ENCODE results near the gene COBL.

The COBL gene

GRCh38 chr7:51304729-51305128 is 11.9 kb downstream of the COBL start:
- Histone ChIP-seq H3K27me3 (ENCODE audit: control insufficient read depth in 3 of 3, insufficient read depth in 3 of 3, low read depth in 1 of 3, low read length in 3 of 3) (no peaks in the 10 kb centered on the region), H3K9me3 (replicated peaks in 1 of 2; ENCODE audit: control insufficient read depth in 2 of 2, insufficient read depth in 1 of 2, low read depth in 1 of 2, low read length in 2 of 2) (no peaks in the 10 kb centered on the region), H3K4ac (ENCODE audit: low read length) (no peak overlapping the region), H3K4me3 (ENCODE audit: low read length in 2 of 2) (no peak overlapping the region), H3K14ac (ENCODE audit: low read length) (no peak overlapping the region), H2BK120ac (ENCODE audit: low read depth, low read length) (no peak overlapping the region), H3K4me1 (ENCODE audit: control insufficient read depth in 2 of 2, insufficient read depth in 1 of 2, low read depth in 1 of 2, low read length in 2 of 2) (peaks cover 0 to 3% of the 10 kb centered on the region in 2 donors), H2BK12ac (ENCODE audit: low read length) (no peak overlapping the region), H3K4me2 (ENCODE audit: insufficient read depth, low read length, poor library complexity, severe bottlenecking) (no peak overlapping the region), H3K18ac (ENCODE audit: low read length) (no peak overlapping the region), H3K27ac (replicated peaks; ENCODE audit: low read length) (no peak overlapping the region), H3K9ac (ENCODE audit: low read depth, low read length, poor library complexity) (no peak overlapping the region), H4K91ac (ENCODE audit: low read depth, low read length, poor library complexity) (no peak overlapping the region), H3K36me3 (replicated peaks in 1 of 2; ENCODE audit: control insufficient read depth in 2 of 2, insufficient read depth in 2 of 2, low read length in 2 of 2) (no peaks in the 10 kb centered on the region), H2AFZ (ENCODE audit: low read length) (no peak overlapping the region), H3K79me1 (ENCODE audit: low read depth, low read length) (no peaks in the 10 kb centered on the region), H4K8ac (ENCODE audit: low read depth, low read length) (no peak overlapping the region), H2BK15ac (ENCODE audit: low read length) (no peak overlapping the region), H2AK5ac (ENCODE audit: low read depth, low read length) (no peak overlapping the region), H3K23ac (ENCODE audit: low read depth, low read length, poor library complexity) (no peak overlapping the region), H2BK5ac (ENCODE audit: low read length) (no peak overlapping the region)
- DNase-seq (ENCODE audit: low spot score), result no peak
- no CpG with 5 or more reads among the region's 6 CpGs for WGBS, 2 donors (ENCODE audit: extremely low coverage in 2 of 2, insufficient read length in 2 of 2, insufficient replicate concordance in 1 of 2)

- H3K27ac ChIP-seq (replicated peaks; ENCODE audit: low read length), result no peak overlapping the region
Measured at GRCh38 chr7:51303142-51303525, 13.5 kb downstream of the COBL start.

GRCh38 chr7:51301806-51302205 is 14.8 kb downstream of the COBL start:
- peak overlapping the region; percentile 35 for H3K18ac ChIP-seq (ENCODE audit: low read length)
- WGBS, 2 donors (ENCODE audit: extremely low coverage in 2 of 2, insufficient read length in 2 of 2, insufficient replicate concordance in 1 of 2), result no CpG with 5 or more reads among the region's 4 CpGs
- H3K9ac ChIP-seq (ENCODE audit: low read depth, low read length, poor library complexity), result no peak overlapping the region
- no peaks in the 10 kb centered on the region for H3K9me3 ChIP-seq (replicated peaks in 1 of 2; ENCODE audit: control insufficient read depth in 2 of 2, insufficient read depth in 1 of 2, low read depth in 1 of 2, low read length in 2 of 2)
- H3K79me1 ChIP-seq (ENCODE audit: low read depth, low read length), result no peaks in the 10 kb centered on the region
- H3K4me1 ChIP-seq (ENCODE audit: control insufficient read depth in 2 of 2, insufficient read depth in 1 of 2, low read depth in 1 of 2, low read length in 2 of 2), result peaks cover 0 to 6% of the 10 kb centered on the region in 2 donors
- H3K4ac ChIP-seq (ENCODE audit: low read length), result no peak overlapping the region
- H2BK15ac ChIP-seq (ENCODE audit: low read length), result no peak overlapping the region
- H3K23ac ChIP-seq (ENCODE audit: low read depth, low read length, poor library complexity), result no peak overlapping the region
- H3K14ac ChIP-seq (ENCODE audit: low read length), result no peak overlapping the region
- H3K27me3 ChIP-seq (ENCODE audit: control insufficient read depth in 3 of 3, insufficient read depth in 3 of 3, low read depth in 1 of 3, low read length in 3 of 3), result no peaks in the 10 kb centered on the region
- H4K91ac ChIP-seq (ENCODE audit: low read depth, low read length, poor library complexity), result no peak overlapping the region
- peak overlapping the region; percentile 28 for H2BK5ac ChIP-seq (ENCODE audit: low read length)
- H2BK12ac ChIP-seq (ENCODE audit: low read length), result no peak overlapping the region
- no peak for DNase-seq (ENCODE audit: low spot score)
- H3K4me3 ChIP-seq (ENCODE audit: low read length in 2 of 2), result no peak overlapping the region
- H2BK120ac ChIP-seq (ENCODE audit: low read depth, low read length), result no peak overlapping the region
- H3K4me2 ChIP-seq (ENCODE audit: insufficient read depth, low read length, poor library complexity, severe bottlenecking), result no peak overlapping the region
- H2AK5ac ChIP-seq (ENCODE audit: low read depth, low read length), result peak overlapping the region; percentile 15
- no peak overlapping the region for H4K8ac ChIP-seq (ENCODE audit: low read depth, low read length)
- no peaks in the 10 kb centered on the region for H3K36me3 ChIP-seq (replicated peaks in 1 of 2; ENCODE audit: control insufficient read depth in 2 of 2, insufficient read depth in 2 of 2, low read length in 2 of 2)
- no peak overlapping the region for H2AFZ ChIP-seq (ENCODE audit: low read length)
- no peak overlapping the region for H3K27ac ChIP-seq (replicated peaks; ENCODE audit: low read length)

More at GRCh38 chr7:51303142-51303525, 13.5 kb downstream of the COBL start:
- H3K4ac ChIP-seq (ENCODE audit: low read length), result no peak overlapping the region
- no CpG with 5 or more reads among the region's 10 CpGs for WGBS, 2 donors (ENCODE audit: extremely low coverage in 2 of 2, insufficient read length in 2 of 2, insufficient replicate concordance in 1 of 2)
- no peak overlapping the region for H3K23ac ChIP-seq (ENCODE audit: low read depth, low read length, poor library complexity)
- no peak overlapping the region for H2AK5ac ChIP-seq (ENCODE audit: low read depth, low read length)
- H3K36me3 ChIP-seq (replicated peaks in 1 of 2; ENCODE audit: control insufficient read depth in 2 of 2, insufficient read depth in 2 of 2, low read length in 2 of 2), result no peaks in the 10 kb centered on the region
- H2AFZ ChIP-seq (ENCODE audit: low read length), result no peak overlapping the region
- H2BK120ac ChIP-seq (ENCODE audit: low read depth, low read length), result no peak overlapping the region
- H3K4me3 ChIP-seq (ENCODE audit: low read length in 2 of 2), result no peak overlapping the region
- no peaks in the 10 kb centered on the region for H3K27me3 ChIP-seq (ENCODE audit: control insufficient read depth in 3 of 3, insufficient read depth in 3 of 3, low read depth in 1 of 3, low read length in 3 of 3)
- H3K14ac ChIP-seq (ENCODE audit: low read length), result no peak overlapping the region
- H4K91ac ChIP-seq (ENCODE audit: low read depth, low read length, poor library complexity), result no peak overlapping the region
- no peak overlapping the region for H2BK15ac ChIP-seq (ENCODE audit: low read length)
- no peak overlapping the region for H3K4me2 ChIP-seq (ENCODE audit: insufficient read depth, low read length, poor library complexity, severe bottlenecking)
- no peaks in the 10 kb centered on the region for H3K9me3 ChIP-seq (replicated peaks in 1 of 2; ENCODE audit: control insufficient read depth in 2 of 2, insufficient read depth in 1 of 2, low read depth in 1 of 2, low read length in 2 of 2)
- H2BK5ac ChIP-seq (ENCODE audit: low read length), result no peak overlapping the region
- H3K18ac ChIP-seq (ENCODE audit: low read length), result no peak overlapping the region
- DNase-seq (ENCODE audit: low spot score), result no peak
- H3K9ac ChIP-seq (ENCODE audit: low read depth, low read length, poor library complexity), result no peak overlapping the region
- H3K4me1 ChIP-seq (ENCODE audit: control insufficient read depth in 2 of 2, insufficient read depth in 1 of 2, low read depth in 1 of 2, low read length in 2 of 2), result peaks cover 0 to 6% of the 10 kb centered on the region in 2 donors
- H2BK12ac ChIP-seq (ENCODE audit: low read length), result no peak overlapping the region
- no peaks in the 10 kb centered on the region for H3K79me1 ChIP-seq (ENCODE audit: low read depth, low read length)
- H4K8ac ChIP-seq (ENCODE audit: low read depth, low read length), result no peak overlapping the region

GRCh38 chr7:51300762-51301674 is 15.6 kb downstream of the COBL start:
- no peaks in the 10 kb centered on the region for H3K79me1 ChIP-seq (ENCODE audit: low read depth, low read length)
- no peak overlapping the region for H2AFZ ChIP-seq (ENCODE audit: low read length)
- no peak overlapping the region for H2BK15ac ChIP-seq (ENCODE audit: low read length)
- H3K9ac ChIP-seq (ENCODE audit: low read depth, low read length, poor library complexity), result no peak overlapping the region
- DNase-seq (ENCODE audit: low spot score), result no peak
- no peaks in the 10 kb centered on the region for H3K9me3 ChIP-seq (replicated peaks in 1 of 2; ENCODE audit: control insufficient read depth in 2 of 2, insufficient read depth in 1 of 2, low read depth in 1 of 2, low read length in 2 of 2)
- H3K27me3 ChIP-seq (ENCODE audit: control insufficient read depth in 3 of 3, insufficient read depth in 3 of 3, low read depth in 1 of 3, low read length in 3 of 3), result no peaks in the 10 kb centered on the region
- H3K4me1 ChIP-seq (ENCODE audit: control insufficient read depth in 2 of 2, insufficient read depth in 1 of 2, low read depth in 1 of 2, low read length in 2 of 2), result peaks cover 0 to 6% of the 10 kb centered on the region in 2 donors
- peak overlapping the region; percentile 42 for H2AK5ac ChIP-seq (ENCODE audit: low read depth, low read length)
- no peaks in the 10 kb centered on the region for H3K36me3 ChIP-seq (replicated peaks in 1 of 2; ENCODE audit: control insufficient read depth in 2 of 2, insufficient read depth in 2 of 2, low read length in 2 of 2)
- H3K4me3 ChIP-seq (ENCODE audit: low read length in 2 of 2), result no peak overlapping the region
- H4K91ac ChIP-seq (ENCODE audit: low read depth, low read length, poor library complexity), result no peak overlapping the region
- peak overlapping the region; percentile 59 for H3K18ac ChIP-seq (ENCODE audit: low read length)
- no peak overlapping the region for H3K14ac ChIP-seq (ENCODE audit: low read length)
- peak overlapping the region; percentile 28 for H2BK5ac ChIP-seq (ENCODE audit: low read length)
- H3K23ac ChIP-seq (ENCODE audit: low read depth, low read length, poor library complexity), result no peak overlapping the region
- WGBS, 2 donors (ENCODE audit: extremely low coverage in 2 of 2, insufficient read length in 2 of 2, insufficient replicate concordance in 1 of 2), result no CpG with 5 or more reads among the region's 30 CpGs
- no peak overlapping the region for H3K4ac ChIP-seq (ENCODE audit: low read length)
- no peak overlapping the region for H2BK120ac ChIP-seq (ENCODE audit: low read depth, low read length)
- no peak overlapping the region for H2BK12ac ChIP-seq (ENCODE audit: low read length)
- no peak overlapping the region for H4K8ac ChIP-seq (ENCODE audit: low read depth, low read length)
- H3K27ac ChIP-seq (replicated peaks; ENCODE audit: low read length), result no peak overlapping the region
- no peak overlapping the region for H3K4me2 ChIP-seq (ENCODE audit: insufficient read depth, low read length, poor library complexity, severe bottlenecking)
